NCI-H526 treated with DMSO at 0.1 percent for 48 hours (cell line): ENCODE data around the gene TPPP3.

Experiments used
- DNase-seq: peaks from one replicate; lab custom pipeline; 2025; lab: John Stamatoyannopoulos, UW

The TPPP3 gene

GRCh38 chr16:67404740-67405226 lies 11.5 kb upstream of the TPPP3 start:
- DNase-seq: no peak

- DNase-seq: no peak
Measured at GRCh38 chr16:67403976-67404555, 10.8 kb upstream of the TPPP3 start.

GRCh38 chr16:67400901-67401300 lies 7.6 kb upstream of the TPPP3 start:
- DNase-seq: no peak

- DNase-seq: no peak
Measured at GRCh38 chr16:67399749-67400704, 6.7 kb upstream of the TPPP3 start.

- DNase-seq: no peak
Measured at GRCh38 chr16:67399218-67399733, 6.0 kb upstream of the TPPP3 start.

GRCh38 chr16:67398546-67399217 lies 5.4 kb upstream of the TPPP3 start:
- no peak for DNase-seq

GRCh38 chr16:67397812-67398545 lies 4.7 kb upstream of the TPPP3 start:
- no peak for DNase-seq

GRCh38 chr16:67397036-67397801 lies 3.9 kb upstream of the TPPP3 start:
- no peak for DNase-seq

- DNase-seq: peak; percentile 56
Measured at GRCh38 chr16:67396159-67397035, 3.1 kb upstream of the TPPP3 start.

GRCh38 chr16:67395458-67396158 lies 2.3 kb upstream of the TPPP3 start:
- peak; percentile 84 for DNase-seq

GRCh38 chr16:67395105-67395457 lies 1.8 kb upstream of the TPPP3 start:
- no peak for DNase-seq

GRCh38 chr16:67394155-67395104 lies 1.1 kb upstream of the TPPP3 start:
- DNase-seq: no peak

- DNase-seq: no peak
Measured at GRCh38 chr16:67393788-67394154, 473 bp upstream of the TPPP3 start.

- DNase-seq: no peak
Measured at GRCh38 chr16:67392301-67393059, 818 bp downstream of the TPPP3 start.

GRCh38 chr16:67391424-67392300 lies 1.6 kb downstream of the TPPP3 start:
- no peak for DNase-seq

- no peak for DNase-seq
Measured at GRCh38 chr16:67390816-67391423, 2.4 kb downstream of the TPPP3 start.
